Right lobe of liver (tissue), 6 donors: ENCODE measurements around the gene UBE4B. TPM values are rescaled to one million over a fixed set of nuclear protein-coding genes. Genes with fewer than 3 reads are reported as not detected.
A peak's percentile ranks its signal among the peaks of the same experiment; 100 is the strongest.

ENCODE experiments used
- ATAC-seq, 4 donors: fragments of 200-7000 bp; cut with Tn5 transposase; one replicate each; pipeline ENCODE4 v1.9.1; 2020; ENCODE audit warnings: mild to moderate bottlenecking in 4 of 4, moderate library complexity in 4 of 4
- DNase-seq, 3 donors: peaks; one replicate each; pipeline ENCODE4 v3.0.0-alpha.2; 2020
- H3K27ac ChIP-seq, 3 donors: fragments of 200-600 bp; one replicate each; pipeline ENCODE4 v1.8.0; 2022
- H3K27me3 ChIP-seq, 2 donors: fragments of 200-600 bp; one replicate each; pipeline ENCODE4 v1.8.0; 2022
- H3K36me3 ChIP-seq, 4 donors: fragments of 200-600 bp; sonication (generic) in 1 of 4; one replicate each; pipeline versions ENCODE4 v1.5.1 to v1.8.0; 2017 to 2022; ENCODE audit warnings: control low read depth in 1 of 4
- H3K4me1 ChIP-seq, 4 donors: fragments of 200-600 bp; sonication (generic) in 1 of 4; one replicate each; pipeline versions ENCODE4 v1.5.1 to v1.8.0; 2017 to 2022; ENCODE audit warnings: control low read depth in 1 of 4
- H3K4me3 ChIP-seq, 3 donors: fragments of 200-600 bp; one replicate each; pipeline ENCODE4 v1.8.0; 2022
- H3K9me3 ChIP-seq, 4 donors: fragments of 200-600 bp; sonication (generic) in 1 of 4; one replicate each; pipeline versions ENCODE4 v1.5.1 to v1.8.0; 2017 to 2022; ENCODE audit warnings: control low read depth in 1 of 4
- POLR2A ChIP-seq: fragments of 450-650 bp; IDR thresholded peaks from one replicate; pipeline ENCODE4 v1.6.1; 2017; ENCODE audit warnings: antibody characterized with exemption, mild to moderate bottlenecking
- WGBS: methylation state at CpG from one replicate; pipeline ENCODE4 v1.1.6; 2018; ENCODE audit warnings: low coverage, low lambda C conversion rate; ENCODE audit not compliant: insufficient coverage; ENCODE audit errors: missing lambda C conversion rate; 5-methylcytosine and 5-hydroxymethylcytosine counted together
- intact Hi-C, 2 donors: fragments of 100-400 bp; cut with DNase I; formaldehyde crosslinking; loops; one replicate each; pipeline versions ENCODE4 v1.11.2 to v1.14.1; 2022
- total RNA-seq, 6 experiments: library from RNA; depleted of rRNA in 2 of 6; stranded (reverse); fragments of >200 nt in 2 of 6; fragmentation: NEBNext Ultra II Directional in 3 of 6; extraction: Animal tissue kit (Norgen Biotek cat#: 25700) in 3 of 6; gene quantifications; one replicate each; pipeline versions ENCODE4 v1.1.0 to v1.2.4, GENCODE V29; 2016 to 2023
- TF ChIP-seq, protein P1 (sequence below), 4 donors: fragments of 200-600 bp in 3 of 4; fragments of 450-650 bp in 1 of 4; IDR thresholded peaks; one replicate each; pipeline versions ENCODE4 v1.5.1 to v1.8.0; 2016 to 2022; ENCODE audit warnings: antibody characterized with exemption in 4 of 4, mild to moderate bottlenecking in 2 of 4
- donor health status: DM: no; HTN: yes; CAD: no.
- donor health status: DM: no; HTN: no; CAD: no.
- donor health status: DM: no; HTN: no; CAD: no.
- donor health status: DM: no; HTN: yes; CAD: no.
- donor health status: DM: no; HTN: yes; CAD: no.

The UBE4B gene
- total RNA-seq, 6 experiments from 2014 or later: 11.4 to 27.9 (median 22.6) TPM

DNA sequence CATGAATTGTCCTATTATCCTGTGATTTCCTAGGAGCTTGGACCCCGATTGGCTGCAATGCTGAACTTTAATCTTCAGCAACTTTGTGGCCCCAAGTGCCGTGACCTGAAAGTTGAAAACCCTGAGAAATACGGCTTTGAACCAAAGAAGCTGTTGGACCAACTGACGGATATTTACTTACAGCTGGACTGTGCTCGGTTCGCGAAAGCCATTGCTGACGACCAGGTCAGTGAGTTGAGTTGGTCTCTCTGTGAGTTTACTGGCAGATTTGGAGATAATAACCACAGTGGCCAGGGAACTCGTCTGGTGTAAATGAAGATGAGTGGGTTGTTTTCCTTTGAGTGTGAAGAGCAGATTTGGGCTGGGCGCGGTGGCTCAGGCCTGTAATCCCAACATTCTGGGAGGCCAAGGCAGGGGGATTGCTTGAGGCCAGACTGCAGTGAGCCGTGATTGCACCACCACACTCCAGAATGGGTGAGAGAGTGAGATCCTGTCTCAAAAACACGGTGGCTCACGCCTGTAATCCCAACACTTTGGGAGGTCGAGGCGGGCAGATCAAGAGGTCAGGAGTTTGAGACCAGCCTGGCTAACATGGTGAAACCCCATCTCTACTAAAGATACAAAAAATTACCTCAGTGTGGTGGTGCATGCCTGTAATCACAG, 138.5 kb downstream of the UBE4B start:
- intact Hi-C loops: no loop called here
- DNase-seq: no peak
- H3K36me3 ChIP-seq: peaks cover 0 to 32% (median 5%) of the 10 kb centered on the region in 4 donors

GRCh38 chr1:10171995-10172669, 139.4 kb downstream of the UBE4B start:
- Histone ChIP-seq H3K27ac (no peak overlapping the region), H3K4me3 (no peak overlapping the region), H3K36me3 (peaks cover 0 to 32% (median 5%) of the 10 kb centered on the region in 4 donors), H3K9me3 (no peaks in the 10 kb centered on the region), H3K4me1 (no peaks in the 10 kb centered on the region), H3K27me3 (no peaks in the 10 kb centered on the region)
- intact Hi-C loops: no loop called here
- ATAC-seq (no peak), DNase-seq (no peak)
- WGBS: 90% methylated on average over 7 of the region's 8 CpGs
- no peak for TF ChIP-seq POLR2A
- TF ChIP-seq, protein P1, sequence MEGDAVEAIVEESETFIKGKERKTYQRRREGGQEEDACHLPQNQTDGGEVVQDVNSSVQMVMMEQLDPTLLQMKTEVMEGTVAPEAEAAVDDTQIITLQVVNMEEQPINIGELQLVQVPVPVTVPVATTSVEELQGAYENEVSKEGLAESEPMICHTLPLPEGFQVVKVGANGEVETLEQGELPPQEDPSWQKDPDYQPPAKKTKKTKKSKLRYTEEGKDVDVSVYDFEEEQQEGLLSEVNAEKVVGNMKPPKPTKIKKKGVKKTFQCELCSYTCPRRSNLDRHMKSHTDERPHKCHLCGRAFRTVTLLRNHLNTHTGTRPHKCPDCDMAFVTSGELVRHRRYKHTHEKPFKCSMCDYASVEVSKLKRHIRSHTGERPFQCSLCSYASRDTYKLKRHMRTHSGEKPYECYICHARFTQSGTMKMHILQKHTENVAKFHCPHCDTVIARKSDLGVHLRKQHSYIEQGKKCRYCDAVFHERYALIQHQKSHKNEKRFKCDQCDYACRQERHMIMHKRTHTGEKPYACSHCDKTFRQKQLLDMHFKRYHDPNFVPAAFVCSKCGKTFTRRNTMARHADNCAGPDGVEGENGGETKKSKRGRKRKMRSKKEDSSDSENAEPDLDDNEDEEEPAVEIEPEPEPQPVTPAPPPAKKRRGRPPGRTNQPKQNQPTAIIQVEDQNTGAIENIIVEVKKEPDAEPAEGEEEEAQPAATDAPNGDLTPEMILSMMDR (IDR thresholded peaks at IDR 0.05): no peak

More for the DNA sequence above, 138.5 kb downstream of the UBE4B start:
- 74% methylated on average over 13 of the region's 16 CpGs for WGBS
- ATAC-seq: peak in 1 of 4 donors; percentile 78
- no peaks in the 10 kb centered on the region for H3K9me3 ChIP-seq
- TF ChIP-seq POLR2A: no peak
- TF ChIP-seq, protein P1 (IDR thresholded peaks at IDR 0.05): no peak
- no peaks in the 10 kb centered on the region for H3K27me3 ChIP-seq
- no peaks in the 10 kb centered on the region for H3K4me1 ChIP-seq
- H3K27ac ChIP-seq: peak overlapping the region in 1 of 3 donors; percentile 13
- no peak overlapping the region for H3K4me3 ChIP-seq

DNA sequence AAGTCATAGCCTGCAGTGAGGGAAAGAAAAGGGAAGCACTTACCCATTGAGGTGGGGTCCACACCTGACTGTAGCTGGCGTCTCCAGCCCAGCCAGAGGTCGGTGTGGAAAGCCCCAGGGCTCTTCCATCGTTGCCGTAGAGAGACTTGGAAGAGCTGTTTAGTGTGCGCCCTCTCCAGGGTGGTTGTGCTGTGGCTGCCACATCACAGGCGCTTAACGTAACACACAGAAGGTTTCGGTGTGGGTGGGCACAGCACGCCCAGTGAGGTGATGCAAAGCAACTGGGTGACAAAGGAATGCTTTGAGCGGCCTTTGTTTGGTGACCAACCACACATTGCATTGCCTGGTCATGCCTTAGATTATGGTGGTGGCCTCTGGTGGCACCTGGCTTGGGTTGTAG, 140.8 kb downstream of the UBE4B start:
- no peak overlapping the region for H3K27ac ChIP-seq
- H3K4me3 ChIP-seq: no peak overlapping the region
- no peaks in the 10 kb centered on the region for H3K4me1 ChIP-seq
- intact Hi-C loops: no loop called here
- no peak for DNase-seq
- 100% methylated on average over 3 of the region's 10 CpGs for WGBS
- no peaks in the 10 kb centered on the region for H3K9me3 ChIP-seq
- TF ChIP-seq POLR2A: no peak
- TF ChIP-seq, protein P1 (IDR thresholded peaks at IDR 0.05): no peak
- H3K36me3 ChIP-seq: peaks cover 0 to 24% (median 5%) of the 10 kb centered on the region in 4 donors
- H3K27me3 ChIP-seq: no peaks in the 10 kb centered on the region
- no peak for ATAC-seq

- H3K36me3 ChIP-seq: peaks cover 0 to 25% (median 12%) of the 10 kb centered on the region in 4 donors
- no peak for DNase-seq
- H3K4me3 ChIP-seq: no peak overlapping the region
- no peak overlapping the region for H3K27ac ChIP-seq
- no peak for ATAC-seq
- TF ChIP-seq, protein P1 (IDR thresholded peaks at IDR 0.05): no peak
- TF ChIP-seq POLR2A: no peak
- no peaks in the 10 kb centered on the region for H3K9me3 ChIP-seq
- no peaks in the 10 kb centered on the region for H3K27me3 ChIP-seq
- intact Hi-C loops: no loop called here
- 77% methylated on average over 5 of the region's 5 CpGs for WGBS
- no peaks in the 10 kb centered on the region for H3K4me1 ChIP-seq
These were observed 145.1 kb downstream of the UBE4B start for GRCh38 chr1:10177876-10178275.
